A673 (cell line): ENCODE data around the gene PLOD2.

ENCODE experiments used
- EZH2 ChIP-seq: fragments of 200-600 bp; sonication (generic); IDR thresholded peaks from 2 replicates; pipeline ENCODE4 v1.6.1; 2017; ENCODE audit warnings: borderline replicate concordance, low read depth, mild to moderate bottlenecking, mixed read lengths, antibody characterized with exemption, low read length; ENCODE audit not compliant: poor library complexity, severe bottlenecking
- TF ChIP-seq, protein P1 (sequence below): fragments of 300-800, 200-600 bp; sonication (generic); conservative IDR thresholded peaks from 2 replicates; pipeline ENCODE4 v1.5.1; 2017; ENCODE audit warnings: low read depth, mild to moderate bottlenecking, antibody characterized with exemption, low read length, moderate library complexity, mixed read lengths

DNA sequence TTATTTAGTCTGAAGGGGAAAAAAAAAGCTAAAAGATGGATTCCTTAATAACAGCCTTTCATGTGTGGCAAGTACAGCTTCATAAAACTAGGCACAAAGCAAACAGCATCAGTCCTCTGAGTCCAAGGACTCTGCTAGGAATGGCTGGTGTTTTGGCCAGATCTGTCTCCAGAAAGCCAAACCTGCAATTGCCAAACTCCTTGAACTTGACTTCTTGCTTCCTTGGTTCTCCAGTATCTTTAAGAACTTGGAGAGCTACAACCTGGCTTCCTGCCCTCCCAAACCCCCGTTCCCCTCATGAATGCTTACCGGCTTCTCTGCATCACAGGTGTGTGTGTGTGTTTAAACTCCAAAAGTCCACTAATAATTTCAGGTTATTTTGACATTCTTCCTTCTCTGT, 1.6 kb upstream of the PLOD2 start:
- TF ChIP-seq EZH2: no peak
- TF ChIP-seq, protein P1, sequence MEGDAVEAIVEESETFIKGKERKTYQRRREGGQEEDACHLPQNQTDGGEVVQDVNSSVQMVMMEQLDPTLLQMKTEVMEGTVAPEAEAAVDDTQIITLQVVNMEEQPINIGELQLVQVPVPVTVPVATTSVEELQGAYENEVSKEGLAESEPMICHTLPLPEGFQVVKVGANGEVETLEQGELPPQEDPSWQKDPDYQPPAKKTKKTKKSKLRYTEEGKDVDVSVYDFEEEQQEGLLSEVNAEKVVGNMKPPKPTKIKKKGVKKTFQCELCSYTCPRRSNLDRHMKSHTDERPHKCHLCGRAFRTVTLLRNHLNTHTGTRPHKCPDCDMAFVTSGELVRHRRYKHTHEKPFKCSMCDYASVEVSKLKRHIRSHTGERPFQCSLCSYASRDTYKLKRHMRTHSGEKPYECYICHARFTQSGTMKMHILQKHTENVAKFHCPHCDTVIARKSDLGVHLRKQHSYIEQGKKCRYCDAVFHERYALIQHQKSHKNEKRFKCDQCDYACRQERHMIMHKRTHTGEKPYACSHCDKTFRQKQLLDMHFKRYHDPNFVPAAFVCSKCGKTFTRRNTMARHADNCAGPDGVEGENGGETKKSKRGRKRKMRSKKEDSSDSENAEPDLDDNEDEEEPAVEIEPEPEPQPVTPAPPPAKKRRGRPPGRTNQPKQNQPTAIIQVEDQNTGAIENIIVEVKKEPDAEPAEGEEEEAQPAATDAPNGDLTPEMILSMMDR: no peak
